Thyroid gland (tissue), 4 donors: ENCODE measurements around the gene WDR91.

Source experiments
- POLR2A ChIP-seq, 2 donors: fragments of 450-650 bp; IDR thresholded peaks; one replicate each; pipeline ENCODE4 v1.6.1; 2017; ENCODE audit warnings: antibody characterized with exemption in 2 of 2, mild to moderate bottlenecking in 2 of 2, moderate library complexity in 1 of 2
- TF ChIP-seq, protein P1 (sequence below), 6 experiments: fragments of 200-600 bp in 3 of 6; fragments of 450-650 bp in 3 of 6; sonication (generic) in 3 of 6; IDR thresholded peaks; one replicate each; pipeline ENCODE4 v1.5.1; 2016 to 2019; ENCODE audit warnings: antibody characterized with exemption in 6 of 6, mild to moderate bottlenecking in 2 of 6, inconsistent platforms in 1 of 6, moderate library complexity in 1 of 6

DNA sequence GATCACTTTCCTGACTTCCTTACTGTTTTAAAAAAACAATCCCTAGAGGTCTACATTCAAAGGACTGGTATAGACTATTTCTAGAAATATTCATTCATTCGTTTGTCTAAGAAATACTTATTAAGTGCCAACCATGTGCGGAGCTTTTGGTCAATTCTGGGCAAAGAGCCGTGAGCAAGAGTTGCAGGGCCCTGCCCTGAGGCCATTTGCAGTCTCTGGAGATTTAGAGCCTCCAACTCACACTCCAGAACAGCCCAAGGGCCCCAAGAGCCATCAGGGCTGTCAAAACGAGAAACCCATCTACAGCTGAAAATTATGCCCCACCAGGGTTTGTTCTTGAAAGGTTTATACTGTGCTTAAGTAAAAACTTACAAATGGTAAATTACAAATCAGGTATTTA lies 16.2 kb downstream of the WDR91 start:
- TF ChIP-seq, protein P1, sequence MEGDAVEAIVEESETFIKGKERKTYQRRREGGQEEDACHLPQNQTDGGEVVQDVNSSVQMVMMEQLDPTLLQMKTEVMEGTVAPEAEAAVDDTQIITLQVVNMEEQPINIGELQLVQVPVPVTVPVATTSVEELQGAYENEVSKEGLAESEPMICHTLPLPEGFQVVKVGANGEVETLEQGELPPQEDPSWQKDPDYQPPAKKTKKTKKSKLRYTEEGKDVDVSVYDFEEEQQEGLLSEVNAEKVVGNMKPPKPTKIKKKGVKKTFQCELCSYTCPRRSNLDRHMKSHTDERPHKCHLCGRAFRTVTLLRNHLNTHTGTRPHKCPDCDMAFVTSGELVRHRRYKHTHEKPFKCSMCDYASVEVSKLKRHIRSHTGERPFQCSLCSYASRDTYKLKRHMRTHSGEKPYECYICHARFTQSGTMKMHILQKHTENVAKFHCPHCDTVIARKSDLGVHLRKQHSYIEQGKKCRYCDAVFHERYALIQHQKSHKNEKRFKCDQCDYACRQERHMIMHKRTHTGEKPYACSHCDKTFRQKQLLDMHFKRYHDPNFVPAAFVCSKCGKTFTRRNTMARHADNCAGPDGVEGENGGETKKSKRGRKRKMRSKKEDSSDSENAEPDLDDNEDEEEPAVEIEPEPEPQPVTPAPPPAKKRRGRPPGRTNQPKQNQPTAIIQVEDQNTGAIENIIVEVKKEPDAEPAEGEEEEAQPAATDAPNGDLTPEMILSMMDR (IDR thresholded peaks at IDR 0.05) = no peak
- no peak for TF ChIP-seq POLR2A (IDR thresholded peaks at IDR 0.05)
